Iris pigment epithelial cell (primary cell): ENCODE data around the gene PIGP.
"Not testable (repeated sequence)": the region's sequence is repeated elsewhere in the genome, so short reads cannot be mapped to it uniquely, and the experiment has no call there.

Source experiments
- DNase-seq: peaks from one replicate; pipeline ENCODE4 v3.0.0-alpha.2; 2011; ENCODE audit warnings: low read depth

The PIGP gene

GRCh38 chr21:37044643-37045042 is 28.2 kb downstream of the PIGP start:
- DNase-seq, result no peak

GRCh38 chr21:37043818-37044217 is 29.1 kb downstream of the PIGP start:
- DNase-seq, result no peak

GRCh38 chr21:37041706-37042271 is 31.1 kb downstream of the PIGP start:
- no peak for DNase-seq

GRCh38 chr21:37040212-37040611 is 32.7 kb downstream of the PIGP start:
- DNase-seq, result no peak

GRCh38 chr21:37039411-37040075 is 33.3 kb downstream of the PIGP start:
- DNase-seq, result no peak

GRCh38 chr21:37036177-37036576 is 36.7 kb downstream of the PIGP start:
- no peak for DNase-seq

- not testable (repeated sequence) for DNase-seq
These were observed 38.5 kb downstream of the PIGP start for GRCh38 chr21:37034394-37034793.

GRCh38 chr21:37032877-37033471 is 39.9 kb downstream of the PIGP start:
- DNase-seq, result peak; percentile 84

- no peak for DNase-seq
These were observed 40.6 kb downstream of the PIGP start for GRCh38 chr21:37032293-37032692.

- DNase-seq, result no peak
These were observed 42.0 kb downstream of the PIGP start for GRCh38 chr21:37030864-37031263.

GRCh38 chr21:37028570-37028969 is 44.3 kb downstream of the PIGP start:
- DNase-seq, result peak; percentile 14

- DNase-seq, result no peak
These were observed 46.4 kb downstream of the PIGP start for GRCh38 chr21:37026499-37026898.

- DNase-seq, result no peak
These were observed 54.8 kb downstream of the PIGP start for GRCh38 chr21:37017951-37018679.
